Testis (tissue), 3 donors: ENCODE data around the gene PTRHD1. TPM values are rescaled to one million over a fixed set of nuclear protein-coding genes. Genes with fewer than 3 reads are reported as not detected.

Source experiments
- DNase-seq: peaks from one replicate; pipeline ENCODE4 v3.0.0-alpha.2; 2019
- H3K27ac ChIP-seq, 2 donors: fragments of 200-600 bp; sonication (generic); one replicate each; pipeline ENCODE4 v1.5.1; 2019
- H3K27me3 ChIP-seq: fragments of 200-600 bp; sonication (generic); one replicate; pipeline ENCODE4 v1.5.1; 2019
- H3K36me3 ChIP-seq: fragments of 200-600 bp; sonication (generic); one replicate; pipeline ENCODE4 v1.5.1; 2017; ENCODE audit warnings: low read depth; ENCODE audit errors: missing control alignments
- H3K4me1 ChIP-seq: fragments of 200-600 bp; sonication (generic); one replicate; pipeline ENCODE4 v1.5.1; 2019
- H3K4me3 ChIP-seq, 2 donors: fragments of 200-600 bp; sonication (generic); one replicate each; pipeline ENCODE4 v1.5.1; 2017 to 2019
- H3K9me3 ChIP-seq: fragments of 200-600 bp; sonication (generic); one replicate; pipeline ENCODE4 v1.5.1; 2017
- POLR2A ChIP-seq: fragments of 450-650 bp; IDR thresholded peaks from one replicate; pipeline ENCODE4 v1.6.1; 2017; ENCODE audit warnings: antibody characterized with exemption, mild to moderate bottlenecking, moderate library complexity
- WGBS, 2 donors: methylation state at CpG; one replicate each; pipeline ENCODE4 v1.1.5; 2018; 5-methylcytosine and 5-hydroxymethylcytosine counted together
- intact Hi-C: fragments of 100-400 bp; cut with DNase I; formaldehyde crosslinking; loops from one replicate; pipeline ENCODE4 v1.15.1; 2023; ENCODE audit warnings: low total_unique reads
- polyA plus RNA-seq: library from polyadenylated mRNA; stranded (reverse); fragments of 350-450 nt; fragmentation: Illumina TruSeq; extraction: RNeasy Lipid Tissue Mini Kit (QIAGEN cat#74804); gene quantifications from one replicate; pipeline ENCODE4 v1.2.3, GENCODE V29; 2014; ENCODE audit warnings: low read depth, low replicate concordance; ENCODE audit not compliant: insufficient read depth
- total RNA-seq, 2 donors: library from RNA; depleted of rRNA; stranded (reverse); fragments of >200 nt; gene quantifications; one replicate each; pipeline ENCODE4 v1.2.3, GENCODE V29; 2016
- TF ChIP-seq, protein P1 (sequence below), 3 experiments: fragments of 450-650 bp in 2 of 3; fragments of 200-600 bp in 1 of 3; sonication (generic) in 1 of 3; IDR thresholded peaks; one replicate each; pipeline ENCODE4 v1.5.1; 2016 to 2019; ENCODE audit warnings: antibody characterized with exemption in 3 of 3, mild to moderate bottlenecking in 2 of 3, moderate library complexity in 1 of 3

PTRHD1 gene
- total and polyA plus RNA-seq, 3 donors from 2014 or later, result 60.4 to 122 (median 61.3) TPM

- Histone ChIP-seq H3K36me3 (no peaks in the 10 kb centered on the region), H3K27me3 (no peaks in the 10 kb centered on the region), H3K9me3 (no peaks in the 10 kb centered on the region), H3K4me1 (no peaks in the 10 kb centered on the region), H3K4me3 (no peak overlapping the region), H3K27ac (no peak overlapping the region)
- intact Hi-C loops, result no loop called here
- WGBS, 2 donors, result 84 to 91% methylated on average over 6 of the region's 6 CpGs
- DNase-seq, result no peak
- TF ChIP-seq, protein P1, sequence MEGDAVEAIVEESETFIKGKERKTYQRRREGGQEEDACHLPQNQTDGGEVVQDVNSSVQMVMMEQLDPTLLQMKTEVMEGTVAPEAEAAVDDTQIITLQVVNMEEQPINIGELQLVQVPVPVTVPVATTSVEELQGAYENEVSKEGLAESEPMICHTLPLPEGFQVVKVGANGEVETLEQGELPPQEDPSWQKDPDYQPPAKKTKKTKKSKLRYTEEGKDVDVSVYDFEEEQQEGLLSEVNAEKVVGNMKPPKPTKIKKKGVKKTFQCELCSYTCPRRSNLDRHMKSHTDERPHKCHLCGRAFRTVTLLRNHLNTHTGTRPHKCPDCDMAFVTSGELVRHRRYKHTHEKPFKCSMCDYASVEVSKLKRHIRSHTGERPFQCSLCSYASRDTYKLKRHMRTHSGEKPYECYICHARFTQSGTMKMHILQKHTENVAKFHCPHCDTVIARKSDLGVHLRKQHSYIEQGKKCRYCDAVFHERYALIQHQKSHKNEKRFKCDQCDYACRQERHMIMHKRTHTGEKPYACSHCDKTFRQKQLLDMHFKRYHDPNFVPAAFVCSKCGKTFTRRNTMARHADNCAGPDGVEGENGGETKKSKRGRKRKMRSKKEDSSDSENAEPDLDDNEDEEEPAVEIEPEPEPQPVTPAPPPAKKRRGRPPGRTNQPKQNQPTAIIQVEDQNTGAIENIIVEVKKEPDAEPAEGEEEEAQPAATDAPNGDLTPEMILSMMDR (IDR thresholded peaks at IDR 0.05), result no peak
- TF ChIP-seq POLR2A, result no peak
These were observed 26.6 kb downstream of the PTRHD1 start for GRCh38 chr2:24766609-24767008.

DNA sequence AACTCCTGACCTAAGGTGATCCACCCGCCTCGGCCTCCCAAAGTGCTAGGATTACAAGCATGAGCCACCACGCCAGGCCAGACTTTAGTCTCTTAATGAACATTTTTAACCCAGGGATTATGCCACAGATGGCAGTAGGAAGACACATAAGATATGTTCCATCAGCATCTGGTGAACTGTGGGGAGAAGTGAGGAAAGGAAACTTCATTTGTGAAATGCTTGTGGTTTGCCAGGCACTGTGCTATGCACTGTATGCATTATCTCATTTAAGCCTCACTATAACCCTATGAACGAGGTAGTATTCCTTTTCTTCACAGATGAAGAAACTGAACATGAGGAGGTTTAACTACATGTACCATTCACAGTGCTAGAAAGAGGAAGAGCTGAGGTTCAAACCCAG is 29.3 kb downstream of the PTRHD1 start:
- TF ChIP-seq POLR2A, result no peak
- TF ChIP-seq, protein P1 (IDR thresholded peaks at IDR 0.05), result no peak

DNA sequence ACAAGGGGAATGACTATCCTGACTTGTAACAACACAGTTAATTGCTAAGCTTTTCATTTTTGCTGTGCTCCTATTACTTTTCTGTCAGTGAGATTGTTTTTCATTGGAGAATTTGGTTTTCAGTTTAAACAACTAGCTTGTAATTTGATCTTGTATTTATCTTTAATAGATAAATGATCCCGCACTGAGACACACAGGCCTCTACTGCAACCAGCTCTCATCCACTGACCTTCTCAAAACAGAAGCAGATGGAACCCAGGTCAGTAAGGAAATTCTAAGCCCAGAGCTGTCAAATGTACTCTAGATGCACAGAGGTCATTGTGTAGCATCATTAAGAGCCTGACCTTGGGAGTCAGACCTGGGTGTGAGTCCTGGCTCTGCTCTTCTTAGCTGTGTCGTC is 30.7 kb downstream of the PTRHD1 start:
- Histone ChIP-seq H3K9me3 (no peaks in the 10 kb centered on the region), H3K27ac (no peak overlapping the region), H3K4me1 (no peaks in the 10 kb centered on the region), H3K4me3 (no peak overlapping the region), H3K27me3 (no peaks in the 10 kb centered on the region), H3K36me3 (no peaks in the 10 kb centered on the region)
- 65 to 67% methylated on average over 2 of the region's 2 CpGs for WGBS, 2 donors
- no peak for TF ChIP-seq POLR2A
- TF ChIP-seq, protein P1 (IDR thresholded peaks at IDR 0.05), result no peak
- no peak for DNase-seq
- intact Hi-C loops, result no loop called here

More for the DNA sequence above, 29.3 kb downstream of the PTRHD1 start:
- Histone ChIP-seq H3K4me3 (no peak overlapping the region), H3K27ac (no peak overlapping the region), H3K4me1 (no peaks in the 10 kb centered on the region), H3K9me3 (no peaks in the 10 kb centered on the region), H3K36me3 (no peaks in the 10 kb centered on the region), H3K27me3 (no peaks in the 10 kb centered on the region)
- DNase-seq, result no peak
- WGBS, 2 donors, result 94 to 96% methylated on average over 4 of the region's 4 CpGs
- intact Hi-C loops, result no loop called here

DNA sequence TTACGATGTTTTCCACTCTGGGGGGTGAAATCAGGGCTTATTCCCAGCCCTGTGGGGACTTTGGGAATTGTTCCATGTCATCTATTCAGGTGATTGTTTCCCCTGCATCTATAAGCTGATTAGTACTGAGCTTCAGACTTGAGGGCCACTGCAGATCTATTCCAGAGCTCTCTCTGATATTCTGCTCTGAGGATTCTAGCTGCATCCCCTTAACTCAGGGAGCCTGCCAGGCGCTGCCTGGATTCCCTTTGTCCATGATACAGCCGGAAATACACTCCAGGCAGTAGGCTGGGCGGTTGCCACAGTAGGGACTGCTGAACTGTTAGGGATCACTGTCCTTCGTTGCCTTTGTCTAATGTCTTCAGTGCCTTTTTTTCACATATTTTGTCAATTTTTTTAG is 31.3 kb downstream of the PTRHD1 start:
- H3K36me3 ChIP-seq, result no peaks in the 10 kb centered on the region
- intact Hi-C loops, result no loop called here
- TF ChIP-seq, protein P1 (IDR thresholded peaks at IDR 0.05), result no peak
- TF ChIP-seq POLR2A, result no peak
- no peak overlapping the region for H3K27ac ChIP-seq
- no peak overlapping the region for H3K4me3 ChIP-seq
- WGBS, 2 donors, result 85 to 93% methylated on average over 5 of the region's 5 CpGs
- no peaks in the 10 kb centered on the region for H3K4me1 ChIP-seq
- no peaks in the 10 kb centered on the region for H3K9me3 ChIP-seq
- no peaks in the 10 kb centered on the region for H3K27me3 ChIP-seq
- no peak for DNase-seq

- Histone ChIP-seq H3K36me3 (no peaks in the 10 kb centered on the region), H3K27me3 (no peaks in the 10 kb centered on the region), H3K9me3 (no peaks in the 10 kb centered on the region), H3K27ac (no peak overlapping the region), H3K4me1 (no peaks in the 10 kb centered on the region), H3K4me3 (no peak overlapping the region)
- TF ChIP-seq, protein P1 (IDR thresholded peaks at IDR 0.05), result no peak
- TF ChIP-seq POLR2A, result no peak
- intact Hi-C loops, result no loop called here
- 88 to 95% methylated on average over 1 of the region's 1 CpG for WGBS, 2 donors
- no peak for DNase-seq
These were observed 36.4 kb downstream of the PTRHD1 start for GRCh38 chr2:24756789-24757188.
